Measurements from ENCODE around the gene OR8I2.
A peak's percentile ranks its signal among the peaks of the same experiment; 100 is the strongest.
"Not testable (repeated sequence)": the region's sequence is repeated elsewhere in the genome, so short reads cannot be mapped to it uniquely, and the experiment has no call there.

OR8I2 gene

DNA sequence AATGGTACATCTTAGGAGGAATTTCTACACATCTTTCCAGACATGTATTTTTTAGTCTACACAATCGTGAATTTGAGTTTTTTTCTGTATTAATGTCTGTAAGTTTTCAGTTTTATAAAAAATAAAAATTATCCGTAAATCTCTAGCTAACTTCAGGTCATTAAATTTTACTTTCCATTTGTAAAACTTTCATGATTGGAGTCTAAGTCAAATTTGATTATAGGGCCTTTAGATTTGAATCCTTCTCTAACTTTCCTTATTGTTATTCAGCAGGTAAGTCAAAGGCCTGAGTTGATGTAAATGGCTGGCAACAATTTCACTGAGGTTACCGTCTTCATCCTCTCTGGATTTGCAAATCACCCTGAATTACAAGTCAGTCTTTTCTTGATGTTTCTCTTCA is at the start of gene OR8I2:
OR8I2 (plus strand) TSS at position 301 of the 400 bp plus-strand sequence; CDS start at position 301, 0 bp downstream.
- DNase-seq, result no peak

DNA sequence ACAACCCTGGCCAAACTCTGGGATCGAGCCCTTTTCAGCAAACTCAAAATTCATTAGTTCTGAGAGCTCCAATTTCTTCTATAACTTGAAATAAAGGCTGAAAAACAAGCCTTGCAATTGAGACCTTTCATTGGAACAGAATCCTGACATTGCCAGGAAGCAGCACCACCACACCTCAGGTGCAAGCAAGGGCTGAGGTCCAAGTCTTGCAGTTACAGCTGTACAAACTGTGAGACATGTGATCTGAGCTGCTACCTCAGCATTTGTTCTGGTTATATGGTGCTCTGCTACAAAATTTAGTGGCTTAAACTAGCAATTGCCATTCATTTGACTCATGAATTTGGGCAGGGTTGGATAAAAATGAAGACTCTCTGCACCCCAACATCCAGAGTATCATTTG is 47.6 kb upstream of the OR8I2 start:
- DNase-seq, result no peak

- no peak for DNase-seq
Observed at GRCh38 chr11:56048480-56048879, 44.6 kb upstream of the OR8I2 start.

GRCh38 chr11:56049487-56049886 is 43.6 kb upstream of the OR8I2 start:
- no peak for DNase-seq

GRCh38 chr11:56056366-56056765 is 36.7 kb upstream of the OR8I2 start:
- not testable (repeated sequence) for DNase-seq

- DNase-seq, result not testable (repeated sequence)
Observed at GRCh38 chr11:56057661-56058237, 35.4 kb upstream of the OR8I2 start.

DNA sequence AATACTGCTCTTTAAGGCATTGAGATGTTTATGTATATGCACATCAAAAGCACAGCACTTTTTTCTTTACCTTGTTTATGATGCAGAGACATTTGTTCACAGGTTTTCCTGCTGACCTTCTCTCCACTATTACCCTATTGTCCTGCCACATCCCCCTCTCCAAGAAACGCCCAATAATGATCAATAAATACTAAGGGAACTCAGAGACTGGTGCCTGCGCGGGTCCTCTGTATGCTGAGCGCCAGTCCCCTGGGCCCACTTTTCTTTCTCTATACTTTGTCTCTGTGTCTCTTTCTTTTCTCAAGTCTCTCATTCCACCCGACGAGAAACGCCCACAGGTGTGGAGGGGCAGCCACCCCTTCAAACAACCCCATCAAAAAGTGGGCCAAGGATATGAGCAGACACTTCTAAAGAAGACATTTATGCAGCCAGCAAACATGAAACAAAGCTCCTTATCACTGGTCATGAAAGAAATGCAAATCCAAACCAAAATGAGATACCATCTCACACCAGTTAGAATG is 34.8 kb upstream of the OR8I2 start:
- DNase-seq, result not testable (repeated sequence)

DNA sequence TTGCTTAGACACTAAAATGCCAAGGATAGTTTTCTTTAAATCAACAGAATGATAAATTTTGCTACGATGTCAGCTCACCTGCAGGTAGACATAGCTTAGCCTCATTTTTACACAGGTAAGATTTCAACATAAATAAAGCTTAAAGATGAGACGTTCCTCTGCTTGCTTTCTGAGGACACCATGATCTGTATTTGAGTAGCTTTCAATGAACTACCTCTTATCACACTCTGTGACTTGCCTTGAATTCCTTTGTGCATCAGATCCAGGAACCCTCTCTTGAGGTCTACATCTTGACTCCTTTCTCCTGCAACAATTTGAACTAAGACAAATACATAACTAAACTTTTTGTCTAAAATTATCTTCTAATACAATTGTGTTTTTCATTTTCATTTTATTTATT is 26.1 kb upstream of the OR8I2 start:
- no peak for DNase-seq

- peak; percentile 8 for DNase-seq
Observed at GRCh38 chr11:56089697-56090096, 3.4 kb upstream of the OR8I2 start.

DNA sequence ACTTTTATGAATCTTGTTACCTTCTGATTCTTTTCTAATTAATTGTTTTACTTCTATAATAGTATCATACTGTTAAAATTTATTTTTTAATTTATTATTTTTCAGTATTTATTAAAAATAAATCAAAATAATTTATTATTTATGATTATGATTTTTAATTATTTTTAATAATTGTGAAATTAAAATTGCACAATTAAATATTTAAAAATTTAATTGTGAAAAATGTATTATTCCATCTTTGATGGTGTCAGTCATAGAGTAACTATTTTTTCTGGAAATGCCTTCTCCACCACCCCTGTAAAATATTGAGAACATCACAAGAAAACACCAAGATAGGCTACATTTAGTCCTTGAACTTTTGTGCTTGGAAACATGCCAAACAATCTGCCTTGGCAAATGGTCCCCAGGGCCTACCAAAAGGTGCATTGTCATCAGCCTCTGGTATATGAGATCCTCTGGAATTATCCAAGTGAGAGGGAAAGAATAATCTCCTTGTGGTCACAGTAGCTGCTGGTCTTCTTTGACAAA is 10.2 kb downstream of the OR8I2 start, which contains the start of gene OR8H2:
OR8H2 (plus strand) TSS at position 478 of the 528 bp plus-strand sequence. CDS start 1,356 bp downstream, outside the sequence.
- no peak for DNase-seq

- DNase-seq, result no peak
Observed at GRCh38 chr11:56122073-56122472, 29.0 kb downstream of the OR8I2 start, which contains the start of gene OR8H3. TSS of gene OR8H3 (plus strand) at chr11:56122373. CDS start at chr11:56122373, 0 bp downstream.

GRCh38 chr11:56140151-56140661 is 47.1 kb downstream of the OR8I2 start, which contains the start of gene OR8J3:
TSS of gene OR8J3 (minus strand) at chr11:56140201. CDS start at chr11:56137718, 2,483 bp downstream.
- no peak for DNase-seq

DNA sequence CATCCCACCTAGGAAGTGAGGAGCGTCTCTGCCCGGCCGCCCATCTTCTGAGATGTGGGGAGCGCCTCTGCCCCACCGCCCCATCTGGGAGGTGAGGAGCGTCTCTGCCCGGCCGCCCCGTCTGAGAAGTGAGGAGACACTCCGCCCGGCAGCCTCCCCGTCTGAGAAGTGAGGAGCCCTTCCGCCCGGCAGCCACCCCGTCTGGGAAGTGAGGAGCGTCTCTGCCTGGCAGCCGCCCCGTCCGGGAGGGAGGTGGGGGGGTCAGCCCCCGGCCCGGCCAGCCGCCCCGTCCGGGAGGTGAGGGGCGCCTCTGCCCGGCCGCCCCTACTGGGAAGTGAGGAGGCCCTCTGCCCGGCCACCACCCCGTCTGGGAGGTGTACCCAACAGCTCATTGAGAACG is 50.6 kb downstream of the OR8I2 start:
- DNase-seq, result not testable (repeated sequence)

Data from NCI-H1105 treated with DMSO at 0.1 percent for 48 hours (cell line).